Brain microvascular endothelial cell (primary cell): ENCODE measurements around the gene USP32.

Experiments
- DNase-seq: peaks from one replicate; pipeline ENCODE4 v3.0.0-alpha.2; 2020
- H3K27ac ChIP-seq: fragments of 250-450 bp; sonication (Bioruptor Pico); 2 replicates; pipeline ENCODE4 v1.5.1; 2020; ENCODE audit warnings: mild to moderate bottlenecking, moderate library complexity
- H3K27me3 ChIP-seq: fragments of 250-450 bp; sonication (Bioruptor Pico); replicated peaks from 2 replicates; pipeline ENCODE4 v1.5.1; 2020; ENCODE audit warnings: mild to moderate bottlenecking
- H3K36me3 ChIP-seq: fragments of 250-450 bp; sonication (Bioruptor Pico); replicated peaks from 2 replicates; pipeline ENCODE4 v1.5.1; 2020; ENCODE audit warnings: mild to moderate bottlenecking
- H3K4me3 ChIP-seq: 2 replicates; pipeline ENCODE4 v1.5.1; 2011; ENCODE audit warnings: low read depth, mild to moderate bottlenecking, control low read depth, low read length, moderate library complexity
- CTCF ChIP-seq: IDR thresholded peaks from 2 replicates; pipeline ENCODE4 v1.5.1; 2011; ENCODE audit warnings: low read depth, mild to moderate bottlenecking, moderate library complexity, low read length, control low read depth, inconsistent platforms; ENCODE audit errors: missing control alignments
- in situ Hi-C: cut with HindIII; loops from 2 replicates; pipeline ENCODE4 v1.10.0; 2017; ENCODE audit warnings: low sequenced_read_pairs, low pct_ligation_motif_present

USP32 gene

GRCh38 chr17:60169921-60170817 lies 221.8 kb downstream of the USP32 start:
- no peak for DNase-seq
- in situ Hi-C loops = no loop called here
- no peaks in the 10 kb centered on the region for H3K36me3 ChIP-seq
- no peak overlapping the region for H3K27ac ChIP-seq
- H3K27me3 ChIP-seq = no peaks in the 10 kb centered on the region
- no peak for TF ChIP-seq CTCF
- no peak overlapping the region for H3K4me3 ChIP-seq

- Histone ChIP-seq H3K27ac (no peak overlapping the region), H3K27me3 (no peaks in the 10 kb centered on the region), H3K4me3 (no peak overlapping the region), H3K36me3 (no peaks in the 10 kb centered on the region)
- in situ Hi-C loops = no loop called here
- TF ChIP-seq CTCF = no peak
- no peak for DNase-seq
Observed at GRCh38 chr17:60168654-60169053, 223.3 kb downstream of the USP32 start.

GRCh38 chr17:60167065-60167741 lies 224.7 kb downstream of the USP32 start:
- H3K36me3 ChIP-seq = no peaks in the 10 kb centered on the region
- H3K27me3 ChIP-seq = no peaks in the 10 kb centered on the region
- DNase-seq = no peak
- TF ChIP-seq CTCF = no peak
- H3K4me3 ChIP-seq = no peak overlapping the region
- in situ Hi-C loops = no loop called here
- no peak overlapping the region for H3K27ac ChIP-seq

- TF ChIP-seq CTCF = no peak
- no peaks in the 10 kb centered on the region for H3K27me3 ChIP-seq
- no peak for DNase-seq
- in situ Hi-C loops = no loop called here
- H3K4me3 ChIP-seq = no peak overlapping the region
- no peak overlapping the region for H3K27ac ChIP-seq
- H3K36me3 ChIP-seq = no peaks in the 10 kb centered on the region
Observed at GRCh38 chr17:60165971-60166370, 226.0 kb downstream of the USP32 start.

- H3K4me3 ChIP-seq = no peak overlapping the region
- no peaks in the 10 kb centered on the region for H3K36me3 ChIP-seq
- no peaks in the 10 kb centered on the region for H3K27me3 ChIP-seq
- DNase-seq = no peak
- in situ Hi-C loops = no loop called here
- TF ChIP-seq CTCF = no peak
- H3K27ac ChIP-seq = no peak overlapping the region
Observed at GRCh38 chr17:60165223-60165622, 226.7 kb downstream of the USP32 start.
